HL-60/S4 (cell line): ENCODE data around the gene CBLC.

Experiments
- in situ Hi-C: fragments of 300-500 bp; cut with MboI; formaldehyde crosslinking; loops from 2 replicates; pipeline ENCODE4 v1.14.3; 2022; ENCODE audit warnings: low sequenced_read_pairs

The CBLC gene

GRCh38 chr19:44777715-44778347, at the start of gene CBLC:
Gene CBLC, plus strand, starts transcription at chr19:44777890. Its CDS starts 42 bp downstream, at chr19:44777932.
- in situ Hi-C loops, result loop anchor here (10.0 kb wide), 2 partner anchors 93 to 203 kb away; no protein-coding TSS in a partner anchor

- in situ Hi-C loops, result no loop called here
Observed at GRCh38 chr19:44728178-44728577, 49.5 kb upstream of the CBLC start.

- in situ Hi-C loops, result loop anchor here (5.0 kb wide), 1 partner anchor 38 kb away; no protein-coding TSS in a partner anchor
Observed at GRCh38 chr19:44729516-44730033, 48.1 kb upstream of the CBLC start.

GRCh38 chr19:44731081-44731480, 46.6 kb upstream of the CBLC start:
- in situ Hi-C loops, result loop anchor here (5.0 kb wide), 1 partner anchor 36 kb away; no protein-coding TSS in a partner anchor

- in situ Hi-C loops, result loop anchor here (5.0 kb wide), 1 partner anchor 36 kb away; no protein-coding TSS in a partner anchor
Observed at GRCh38 chr19:44731622-44732021, 46.1 kb upstream of the CBLC start.

- in situ Hi-C loops, result loop anchor here (5.0 kb wide), 1 partner anchor 35 kb away; no protein-coding TSS in a partner anchor
Observed at GRCh38 chr19:44732235-44733014, 45.3 kb upstream of the CBLC start.

- in situ Hi-C loops, result loop anchor here (5.0 kb wide), 1 partner anchor 33 kb away; no protein-coding TSS in a partner anchor
Observed at GRCh38 chr19:44734357-44734756, 43.3 kb upstream of the CBLC start.

- in situ Hi-C loops, result no loop called here
Observed at GRCh38 chr19:44735011-44735410, 42.7 kb upstream of the CBLC start.

- in situ Hi-C loops, result no loop called here
Observed at GRCh38 chr19:44737238-44738071, 40.2 kb upstream of the CBLC start.

- in situ Hi-C loops, result no loop called here
Observed at GRCh38 chr19:44738136-44738535, 39.6 kb upstream of the CBLC start.

- in situ Hi-C loops, result no loop called here
Observed at GRCh38 chr19:44738603-44739558, 38.8 kb upstream of the CBLC start.

GRCh38 chr19:44740351-44740824, 37.3 kb upstream of the CBLC start:
- in situ Hi-C loops, result no loop called here

GRCh38 chr19:44741258-44741731, 36.4 kb upstream of the CBLC start:
- in situ Hi-C loops, result no loop called here

- in situ Hi-C loops, result no loop called here
Observed at GRCh38 chr19:44741841-44742329, 35.8 kb upstream of the CBLC start.

GRCh38 chr19:44742330-44743061, 35.2 kb upstream of the CBLC start:
- in situ Hi-C loops, result no loop called here

- in situ Hi-C loops, result no loop called here
Observed at GRCh38 chr19:44744871-44745332, 32.8 kb upstream of the CBLC start.

GRCh38 chr19:44745341-44745831, 32.3 kb upstream of the CBLC start:
- in situ Hi-C loops, result no loop called here

- in situ Hi-C loops, result no loop called here
Observed at GRCh38 chr19:44745887-44746600, 31.6 kb upstream of the CBLC start.
